GM13976 (cell line): ENCODE data around the gene CSAD.

Experiments
- DNase-seq: peaks from one replicate; pipeline ENCODE4 v3.0.0; 2012; ENCODE audit warnings: low spot score
- CTCF ChIP-seq: IDR thresholded peaks from 2 replicates; pipeline ENCODE4 v1.5.1; 2012; ENCODE audit warnings: borderline replicate concordance, mild to moderate bottlenecking; ENCODE audit not compliant: insufficient read depth; ENCODE audit errors: extremely low read depth, missing control alignments, control extremely low read depth
- in situ Hi-C: fragments of 300-500 bp; cut with MboI; formaldehyde crosslinking; loops from one replicate; pipeline ENCODE4 v1.12.0; 2022; ENCODE audit warnings: low sequenced_read_pairs, mixed read lengths, inconsistent platforms; ENCODE audit not compliant: unreplicated experiment

CSAD gene

DNA sequence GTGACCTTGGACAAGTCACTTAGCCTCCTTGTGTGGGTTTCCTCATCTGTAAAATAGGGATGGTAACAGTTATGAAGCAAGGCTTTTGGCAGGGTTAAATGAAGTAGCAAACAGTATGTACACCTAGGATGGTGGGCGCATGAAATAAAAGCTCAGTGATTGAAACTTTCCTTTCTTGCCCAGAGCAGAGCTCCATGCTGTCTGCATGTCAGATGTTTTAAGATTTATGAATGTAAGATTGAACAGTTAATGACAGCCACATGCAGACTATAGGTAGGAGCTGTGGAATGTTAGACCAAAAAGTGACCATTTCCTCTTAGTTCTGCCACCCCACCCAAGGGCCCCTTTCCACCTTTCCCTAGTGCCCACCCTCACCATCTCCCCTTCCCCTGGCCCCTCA lies 14.2 kb upstream of the CSAD start:
- in situ Hi-C loops: no loop called here
- no peak for DNase-seq
- TF ChIP-seq CTCF: no peak

DNA sequence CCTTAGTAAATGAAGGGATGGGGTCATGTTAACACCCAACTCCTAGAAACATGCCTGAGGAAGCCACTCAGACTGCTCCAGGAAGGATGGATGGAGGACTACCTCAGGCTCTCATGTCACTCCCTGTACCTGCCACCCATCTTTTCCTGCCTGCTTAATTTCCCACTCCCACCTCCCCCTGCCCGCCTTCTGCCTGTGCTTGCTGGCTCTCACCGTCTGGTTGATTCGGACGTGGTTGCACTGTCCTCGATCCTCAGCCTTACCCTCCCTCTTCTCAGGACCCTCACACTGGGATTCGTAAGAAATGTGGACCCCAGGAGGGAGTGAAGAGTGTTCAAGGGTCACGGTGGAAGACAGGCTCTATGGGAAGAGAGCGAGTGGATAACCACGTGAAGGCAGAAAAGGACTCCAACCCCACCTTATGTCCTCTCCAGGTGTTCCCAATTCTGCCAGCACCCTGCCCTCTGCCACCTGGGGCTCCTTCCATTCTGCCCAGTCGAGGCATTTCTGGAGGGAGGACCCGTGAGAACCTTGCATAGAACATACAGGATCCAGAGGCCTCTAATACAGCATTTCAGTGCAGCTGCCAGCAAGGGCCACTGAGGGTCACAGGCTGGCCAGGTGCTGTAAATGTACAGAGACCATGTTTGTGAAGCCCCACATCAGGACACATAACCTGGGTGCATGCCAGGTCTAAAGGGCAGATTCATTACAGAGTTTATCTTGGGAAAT lies 13.4 kb upstream of the CSAD start:
- no peak for TF ChIP-seq CTCF
- in situ Hi-C loops: no loop called here
- no peak for DNase-seq

DNA sequence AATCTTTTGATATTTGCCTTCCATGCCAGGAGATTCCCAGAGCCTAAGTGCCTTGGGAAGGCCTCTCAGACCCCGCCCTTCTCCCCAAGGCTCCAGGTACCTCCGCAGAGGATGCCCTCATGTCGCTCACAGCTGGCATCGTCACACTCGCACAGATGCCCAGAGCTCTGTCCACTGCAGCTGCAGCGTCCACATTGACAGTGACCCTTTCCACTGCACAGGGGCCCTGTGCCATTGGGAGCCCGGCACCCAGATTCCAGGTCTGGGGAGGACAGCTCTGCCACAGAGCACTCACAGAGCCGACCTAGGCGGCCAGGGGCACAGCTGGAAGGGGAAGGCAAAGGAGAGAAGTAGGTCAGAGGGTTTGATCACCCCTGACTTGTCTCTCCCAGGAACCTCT lies 12.3 kb upstream of the CSAD start:
- TF ChIP-seq CTCF: no peak
- in situ Hi-C loops: no loop called here
- no peak for DNase-seq

GRCh38 chr12:53192531-53193021 lies 11.9 kb upstream of the CSAD start:
- in situ Hi-C loops: no loop called here
- no peak for DNase-seq
- TF ChIP-seq CTCF: no peak

DNA sequence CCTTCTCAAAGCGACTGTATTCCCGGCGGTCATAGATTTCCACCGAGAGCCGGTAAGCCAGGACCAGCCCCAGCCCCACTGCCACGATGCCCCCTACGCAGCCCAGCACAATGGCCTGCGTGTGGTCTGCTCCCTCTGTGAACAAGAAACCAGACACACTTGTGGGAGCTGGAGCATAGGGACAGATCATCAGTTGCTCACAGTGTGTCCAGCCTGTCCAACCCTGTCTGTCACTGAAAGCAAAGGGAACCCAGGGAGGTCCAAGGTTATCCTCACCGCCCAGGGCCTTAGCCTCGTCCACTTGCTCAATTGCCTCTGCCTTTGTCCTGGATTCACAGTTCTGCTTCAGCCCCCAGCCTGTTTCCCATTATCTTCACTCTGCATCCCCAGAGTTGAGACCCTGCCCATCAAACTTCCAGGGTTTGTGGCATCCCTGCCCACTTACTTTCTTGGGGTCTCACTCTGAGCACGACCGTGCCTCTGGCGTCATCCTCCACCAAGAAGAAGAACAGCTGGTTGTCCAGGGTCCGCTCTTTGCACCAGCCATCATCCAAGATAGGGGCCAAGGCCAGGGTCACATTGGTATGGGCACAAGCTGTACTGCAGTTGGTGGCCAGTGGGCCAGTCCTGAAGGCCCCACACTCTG lies 11.3 kb upstream of the CSAD start:
- in situ Hi-C loops: no loop called here
- no peak for DNase-seq
- TF ChIP-seq CTCF: no peak

GRCh38 chr12:53191096-53191884 lies 10.6 kb upstream of the CSAD start:
- DNase-seq: no peak
- in situ Hi-C loops: no loop called here
- TF ChIP-seq CTCF: no peak
